ENCODE data around the gene DRC1. TPM values are rescaled to one million over a fixed set of nuclear protein-coding genes. Genes with fewer than 3 reads are reported as not detected.

The DRC1 gene
- total RNA-seq, 1 experiment from 2014 or later: 0.18 TPM

- no peak for TF ChIP-seq TCF7L2 (IDR thresholded peaks at IDR 0.05; ENCODE audit: low read depth, low read length)
- no peak for TF ChIP-seq REST (IDR thresholded peaks at IDR 0.05; ENCODE audit: insufficient read depth in 1 of 2, low read depth in 2 of 2, low read length in 1 of 2)
- TF ChIP-seq CTCF (IDR thresholded peaks at IDR 0.05): no peak
- no peak for TF ChIP-seq POLR2AphosphoS5 (IDR thresholded peaks at IDR 0.05; ENCODE audit: low read depth, low read length)
- TF ChIP-seq SIN3A (IDR thresholded peaks at IDR 0.05; ENCODE audit: borderline replicate concordance, insufficient read depth, low read depth, low read length): no peak
- no TSS peak for BruUV-seq (replicated peaks)
- no peak overlapping the region for H3K27ac ChIP-seq (ENCODE audit: low read length)
- CTCF ChIA-PET: no interaction called here
- intact Hi-C loops (cut with micrococcal nuclease; ENCODE audit: unreplicated experiment) (no loop called here), in situ Hi-C loops (cut with HindIII; ENCODE audit: low pct_unique_long_range_greater_than_20kb, low sequenced_read_pairs) (no loop called here)
- H3K4me3 ChIP-seq (ENCODE audit: low read depth in 2 of 2, low read length in 2 of 2): no peak overlapping the region
- no peaks in the 10 kb centered on the region for H3K4me1 ChIP-seq (ENCODE audit: control insufficient read depth, insufficient read depth, low read length)
- H3K27me3 ChIP-seq (ENCODE audit: control insufficient read depth, insufficient read depth, low read length): no peaks in the 10 kb centered on the region
- POLR2A ChIA-PET: interaction anchor here (0.5 kb wide), 1 partner anchor 371 kb away, joined by 3 read pairs; no protein-coding TSS in a partner anchor
- no peak for ATAC-seq
- no peaks in the 10 kb centered on the region for H3K9me3 ChIP-seq (ENCODE audit: control insufficient read depth, insufficient read depth, low read depth, low read length)
- no peak for DNase-seq (ENCODE audit: low read depth, low spot score)
- H3K36me3 ChIP-seq (ENCODE audit: control insufficient read depth, insufficient read depth, low read length): peaks cover 3% of the 10 kb centered on the region; the same call in 1 of the 2 replicates
Measured at GRCh38 chr2:26363323-26363722, 38.4 kb upstream of the DRC1 start.

- Histone ChIP-seq H3K4me1 (ENCODE audit: control insufficient read depth, insufficient read depth, low read length) (no peaks in the 10 kb centered on the region), H3K4me3 (ENCODE audit: low read depth in 2 of 2, low read length in 2 of 2) (no peak overlapping the region), H3K27me3 (ENCODE audit: control insufficient read depth, insufficient read depth, low read length) (no peaks in the 10 kb centered on the region), H3K36me3 (ENCODE audit: control insufficient read depth, insufficient read depth, low read length) (peaks cover 3% of the 10 kb centered on the region; the same call in 1 of the 2 replicates), H3K27ac (ENCODE audit: low read length) (no peak overlapping the region), H3K9me3 (ENCODE audit: control insufficient read depth, insufficient read depth, low read depth, low read length) (no peaks in the 10 kb centered on the region)
- DNase-seq (ENCODE audit: low read depth, low spot score) (no peak), ATAC-seq (no peak)
- ChIA-PET POLR2A (interaction anchor here (0.5 kb wide), 1 partner anchor 371 kb away, joined by 3 read pairs; no protein-coding TSS in a partner anchor), CTCF (interaction anchor here (0.6 kb wide), 1 partner anchor 161 kb away, joined by 3 read pairs; no protein-coding TSS in a partner anchor)
- intact Hi-C loops (cut with micrococcal nuclease; ENCODE audit: unreplicated experiment): no loop called here
- in situ Hi-C loops (cut with HindIII; ENCODE audit: low pct_unique_long_range_greater_than_20kb, low sequenced_read_pairs): no loop called here
- no TSS peak for BruUV-seq (replicated peaks)
- TF ChIP-seq CTCF (IDR thresholded peaks at IDR 0.05) (no peak), TCF7L2 (IDR thresholded peaks at IDR 0.05; ENCODE audit: low read depth, low read length) (no peak), SIN3A (IDR thresholded peaks at IDR 0.05; ENCODE audit: borderline replicate concordance, insufficient read depth, low read depth, low read length) (no peak), POLR2AphosphoS5 (IDR thresholded peaks at IDR 0.05; ENCODE audit: low read depth, low read length) (no peak), REST (IDR thresholded peaks at IDR 0.05; ENCODE audit: insufficient read depth in 1 of 2, low read depth in 2 of 2, low read length in 1 of 2) (no peak)
Measured at GRCh38 chr2:26363958-26364357, 37.8 kb upstream of the DRC1 start.
